Measurements from ENCODE around the gene PODXL2.
"Not testable (repeated sequence)": the region's sequence is repeated elsewhere in the genome, so short reads cannot be mapped to it uniquely, and the experiment has no call there.

The PODXL2 gene

DNA sequence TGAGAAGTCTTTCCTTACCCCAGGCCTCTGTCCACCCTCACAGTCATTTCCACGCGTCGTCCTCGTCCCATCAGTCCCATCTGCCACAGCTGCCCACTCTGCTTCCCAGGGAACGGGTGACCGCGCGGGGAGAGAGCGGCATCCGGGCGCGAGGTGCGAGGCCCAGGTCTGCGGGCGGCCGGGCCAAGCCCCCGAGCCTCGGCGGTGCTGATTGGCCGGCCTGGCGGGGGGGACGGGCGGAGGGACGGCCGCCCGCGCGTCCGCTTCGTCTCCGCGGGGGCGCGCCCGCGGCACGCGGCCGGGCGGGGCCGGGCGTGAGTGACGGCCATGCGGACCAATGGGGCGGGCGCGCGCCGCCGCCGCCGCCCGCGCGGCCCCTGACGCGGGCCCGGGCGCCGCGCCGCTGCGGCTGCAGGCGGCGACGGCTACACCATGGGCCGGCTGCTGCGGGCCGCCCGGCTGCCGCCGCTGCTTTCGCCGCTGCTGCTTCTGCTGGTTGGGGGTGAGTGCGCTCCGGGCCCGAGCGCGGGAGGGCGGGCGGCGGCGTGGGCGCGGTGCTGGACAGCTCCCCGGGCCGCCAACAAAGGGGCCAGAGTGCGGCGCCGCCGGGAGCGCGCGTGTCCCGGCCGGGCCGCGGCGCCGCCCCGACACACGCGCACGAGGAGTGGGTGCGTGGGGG lies at the start of gene PODXL2:
TSS of gene PODXL2 (plus strand) at position 398 of the 679 bp plus-strand sequence. CDS start at position 433, 35 bp downstream.
- peak; percentile 61 for DNase-seq

DNA sequence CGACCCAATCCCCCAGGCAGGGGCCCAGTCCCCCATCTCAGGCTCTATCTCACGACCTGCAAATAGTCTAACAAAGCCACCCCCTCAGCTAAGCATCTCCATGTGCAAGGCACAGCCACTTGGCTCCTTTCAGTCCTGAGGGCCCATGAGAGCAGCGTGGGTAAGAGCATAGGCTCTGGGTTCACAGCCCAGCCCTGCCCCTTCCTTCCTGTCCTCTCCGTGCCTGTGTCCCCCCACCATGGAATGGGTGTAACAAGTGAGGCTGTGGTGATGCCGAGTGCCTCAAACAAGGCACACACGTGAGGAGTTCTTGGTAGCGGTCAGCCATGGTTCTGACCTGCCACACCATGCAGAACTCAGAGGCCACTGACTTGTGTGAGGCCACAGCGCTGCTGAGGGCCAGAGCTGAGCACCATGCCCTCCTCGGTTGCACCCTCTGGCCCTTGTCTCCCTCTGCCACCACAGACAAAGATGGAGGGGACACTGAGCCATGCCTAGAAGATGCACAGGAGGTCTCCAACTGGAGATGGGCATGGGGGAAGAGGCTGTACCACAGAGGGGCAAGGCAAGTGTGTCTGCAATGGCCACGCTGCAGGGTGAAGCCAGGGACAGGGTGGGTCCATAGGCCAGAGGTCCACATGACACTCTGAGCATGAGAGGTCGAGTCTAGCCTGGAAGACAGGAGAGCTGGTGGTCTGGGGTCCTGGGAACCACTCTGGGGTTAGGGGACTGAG lies 48.5 kb upstream of the PODXL2 start:
- no peak for DNase-seq

- DNase-seq = no peak
Observed at GRCh38 chr3:127584734-127585133, 44.3 kb upstream of the PODXL2 start.

DNA sequence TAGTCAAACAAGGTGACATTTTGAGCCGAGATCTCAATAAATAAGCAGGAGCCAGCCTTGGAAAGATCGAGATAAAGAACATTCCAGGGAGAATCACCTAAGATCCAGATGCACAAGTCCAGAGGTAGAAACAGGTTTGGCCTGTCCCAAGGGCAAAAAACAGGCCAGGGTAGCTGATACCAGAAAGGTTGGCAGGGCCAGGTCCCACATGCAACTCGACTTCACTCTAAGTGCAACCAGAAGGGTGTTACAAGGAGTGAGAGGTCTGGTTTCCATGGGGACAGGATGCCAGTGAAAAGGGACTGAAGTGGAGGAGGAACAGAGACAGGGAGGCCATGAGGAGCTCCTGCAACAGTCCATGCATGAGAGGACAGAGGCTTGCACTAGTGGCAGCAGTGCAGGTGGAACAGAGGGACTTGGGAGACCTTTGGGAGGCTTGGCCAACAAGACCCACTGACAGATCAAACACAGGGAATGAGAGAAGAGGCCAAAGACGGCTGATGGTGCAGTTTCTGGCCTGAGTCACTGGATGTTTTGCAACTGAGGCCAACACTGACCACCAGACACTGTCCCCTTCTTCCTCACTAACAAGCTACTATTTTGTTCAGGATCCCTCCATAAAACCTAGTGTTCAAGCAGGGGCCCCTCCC lies 43.7 kb upstream of the PODXL2 start:
- DNase-seq = no peak

DNA sequence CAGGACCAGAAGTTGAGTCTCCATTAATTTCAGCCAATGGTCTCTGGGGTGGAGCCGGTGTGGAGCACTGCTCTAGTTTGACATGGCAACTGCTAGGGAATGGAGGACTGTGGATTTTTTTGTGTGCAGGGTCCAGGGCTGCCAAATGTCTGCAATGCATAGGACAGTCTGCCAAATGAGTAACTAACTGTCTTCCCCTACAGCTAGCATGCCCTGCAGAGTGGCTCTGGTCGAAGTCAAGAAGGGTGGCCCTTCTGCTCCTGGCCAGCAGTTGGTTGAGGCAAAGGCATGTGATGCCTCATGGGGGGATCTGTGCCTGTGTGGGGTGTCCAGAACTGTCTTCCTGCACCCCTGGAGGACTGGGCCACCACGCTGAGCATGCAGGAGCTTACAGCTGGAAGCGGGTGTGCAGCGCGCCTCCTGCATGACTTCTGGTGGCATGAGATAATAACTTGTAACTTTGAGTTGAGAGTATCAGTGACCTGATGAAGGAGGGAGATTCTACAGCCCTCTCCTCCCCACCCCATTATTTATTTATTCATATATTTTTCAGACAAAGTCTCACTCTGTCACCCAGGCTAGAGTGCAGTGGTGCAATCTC lies 43.1 kb upstream of the PODXL2 start:
- DNase-seq = no peak

DNA sequence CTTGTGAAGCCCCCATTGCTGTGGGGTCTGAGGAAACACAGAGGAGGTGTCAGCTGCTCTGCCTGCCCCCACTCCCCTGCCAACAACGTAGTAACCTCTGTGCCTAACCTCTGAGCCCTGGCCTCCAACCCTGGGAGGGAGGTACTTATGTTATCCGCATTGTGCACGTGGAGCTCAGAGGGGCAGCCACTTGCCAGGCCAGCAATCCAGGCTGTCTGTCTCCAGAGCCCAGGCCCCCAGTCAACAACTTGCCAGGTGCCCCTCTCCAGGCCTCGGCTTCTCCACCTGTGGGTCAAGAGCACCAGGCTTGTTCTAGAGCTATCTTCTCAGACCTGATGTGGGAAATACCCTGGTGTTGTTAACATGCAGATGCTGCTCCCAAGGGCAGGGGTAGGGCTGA lies 41.1 kb upstream of the PODXL2 start:
- DNase-seq = no peak

DNA sequence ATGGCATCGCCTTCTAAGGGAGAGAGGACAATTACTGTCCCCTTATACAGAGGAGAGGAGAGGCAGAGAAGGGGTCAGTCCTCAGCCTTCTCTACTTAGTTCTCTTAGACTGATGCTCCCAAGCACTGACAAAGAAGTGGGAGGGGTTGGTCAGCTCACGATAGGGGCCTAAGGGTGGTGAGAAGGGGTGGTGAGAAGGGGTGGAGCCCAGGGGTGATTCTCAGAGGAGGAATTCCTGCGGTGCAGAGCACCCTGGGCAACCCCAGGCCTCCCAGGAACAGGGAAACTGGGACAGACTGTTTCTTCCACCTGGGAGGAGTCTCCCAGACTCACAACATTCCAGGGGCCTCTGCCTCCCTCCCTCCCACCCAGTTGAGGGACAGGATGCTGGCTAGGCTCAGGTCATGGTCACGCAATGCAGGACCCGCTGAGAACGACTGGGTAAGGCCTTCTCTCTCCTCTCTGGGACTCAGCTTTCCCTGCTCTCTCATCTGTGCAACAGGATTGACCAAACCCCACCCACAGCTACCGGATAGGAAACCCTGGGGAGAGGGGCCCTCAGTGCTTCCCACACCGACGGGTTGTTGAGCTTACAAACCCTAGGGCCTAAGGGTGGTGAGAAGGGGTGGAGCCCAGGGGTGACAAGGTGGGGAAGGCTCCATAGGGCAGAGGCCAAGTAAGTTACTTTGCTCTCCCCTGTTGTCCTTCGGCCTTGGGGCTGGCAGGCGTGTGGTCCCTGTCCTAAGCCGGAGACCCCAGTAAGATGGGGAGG lies 40.0 kb upstream of the PODXL2 start:
- DNase-seq = peak; percentile 13

- no peak for DNase-seq
Observed at GRCh38 chr3:127589600-127590281, 39.2 kb upstream of the PODXL2 start.

GRCh38 chr3:127590282-127590592 lies 38.7 kb upstream of the PODXL2 start:
- no peak for DNase-seq

DNA sequence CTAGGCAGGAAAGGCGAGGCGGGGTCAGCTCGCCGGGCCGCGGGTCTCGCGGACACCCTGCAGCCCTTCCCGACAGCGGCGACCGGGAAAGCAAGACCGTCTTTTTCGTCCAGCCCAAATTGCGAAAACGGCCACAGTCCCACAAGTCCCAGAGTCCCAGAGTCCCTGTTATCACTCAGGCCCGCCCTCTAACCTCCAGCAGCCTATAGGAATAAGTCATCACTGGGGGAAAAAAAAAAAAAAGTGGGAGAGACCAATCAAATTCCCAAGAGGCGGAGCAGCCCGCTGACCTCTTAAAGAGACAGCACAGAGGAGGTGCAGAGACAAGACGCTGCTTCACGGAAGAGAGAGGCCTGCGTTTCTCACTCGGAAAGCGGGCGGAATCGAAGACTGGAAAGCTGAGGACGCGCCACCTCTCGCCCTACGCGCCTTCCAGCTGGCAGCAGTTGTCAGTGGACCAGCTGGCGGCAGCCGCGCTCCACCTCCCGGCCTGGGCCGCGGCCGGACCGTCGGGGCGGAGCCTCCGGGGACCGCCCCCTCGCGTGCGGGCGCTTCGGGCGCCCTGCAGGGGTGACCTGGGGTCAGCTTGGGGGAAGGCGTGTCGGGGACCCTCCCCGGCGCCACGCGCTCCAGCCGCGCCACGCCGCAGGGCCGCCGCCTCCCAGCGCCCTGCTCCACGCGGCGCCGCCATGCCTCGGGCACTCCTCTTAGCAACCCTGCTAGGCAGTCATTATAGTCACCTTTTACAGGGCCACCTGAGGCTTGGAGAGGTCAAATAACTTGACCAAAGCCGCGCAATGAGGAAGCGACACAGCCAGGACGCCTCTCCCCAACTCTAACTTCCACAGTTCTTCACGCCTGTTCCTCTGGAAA lies 38.2 kb upstream of the PODXL2 start, which contains the start of gene TPRA1:
TSS of gene TPRA1 (minus strand) at position 141 of the 873 bp plus-strand sequence. CDS start 10,587 bp downstream, outside the sequence.
- peak; percentile 100 for DNase-seq

DNA sequence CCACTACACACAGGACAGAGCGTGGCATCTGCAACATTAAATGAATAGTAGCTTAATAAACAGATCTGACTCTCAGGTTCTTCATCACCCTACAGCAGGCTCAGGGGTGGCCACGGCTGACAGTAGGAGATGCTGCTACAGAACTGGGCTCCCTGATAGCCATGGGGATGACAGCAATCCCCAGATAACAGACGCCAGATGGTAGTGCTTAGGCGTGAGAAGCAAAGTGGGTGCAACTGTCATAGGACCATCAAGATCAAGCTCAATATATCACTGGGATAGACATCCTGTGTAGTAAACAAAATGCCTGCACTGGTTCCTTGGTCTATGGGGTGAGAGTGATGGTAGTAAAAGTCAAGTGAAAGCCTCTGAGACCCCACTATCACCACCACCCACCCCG lies 35.8 kb upstream of the PODXL2 start:
- DNase-seq = no peak

- DNase-seq = no peak
Observed at GRCh38 chr3:127595303-127595702, 33.7 kb upstream of the PODXL2 start.

GRCh38 chr3:127597020-127597771 lies 31.8 kb upstream of the PODXL2 start:
- no peak for DNase-seq

DNA sequence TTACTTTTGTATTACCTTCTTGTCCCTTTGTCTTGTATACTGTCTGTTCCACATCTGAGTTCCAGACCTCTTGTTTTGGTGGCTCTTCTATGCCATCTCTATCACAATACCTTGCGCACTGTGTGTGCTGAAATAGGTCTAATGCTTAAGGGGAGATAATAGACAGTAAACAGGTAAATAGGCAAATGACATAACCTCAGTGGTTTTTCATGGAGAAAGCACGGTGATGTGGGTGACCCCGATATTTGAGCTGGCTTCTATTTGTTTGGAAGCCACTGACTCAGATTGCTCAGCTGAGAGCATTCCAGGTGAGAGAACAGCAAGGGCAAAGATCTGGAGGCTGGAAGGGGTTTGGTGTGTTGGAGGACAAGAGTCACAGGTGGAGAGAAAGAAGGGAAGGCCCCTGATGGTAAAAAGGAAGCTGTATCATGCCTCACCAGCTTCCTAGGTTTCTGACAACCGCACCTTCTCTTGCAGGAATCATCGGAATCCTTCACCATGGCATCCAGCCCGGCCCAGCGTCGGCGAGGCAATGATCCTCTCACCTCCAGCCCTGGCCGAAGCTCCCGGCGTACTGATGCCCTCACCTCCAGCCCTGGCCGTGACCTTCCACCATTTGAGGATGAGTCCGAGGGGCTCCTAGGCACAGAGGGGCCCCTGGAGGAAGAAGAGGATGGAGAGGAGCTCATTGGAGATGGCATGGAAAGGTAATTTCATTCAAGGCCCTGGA lies 30.0 kb upstream of the PODXL2 start:
- DNase-seq = no peak

DNA sequence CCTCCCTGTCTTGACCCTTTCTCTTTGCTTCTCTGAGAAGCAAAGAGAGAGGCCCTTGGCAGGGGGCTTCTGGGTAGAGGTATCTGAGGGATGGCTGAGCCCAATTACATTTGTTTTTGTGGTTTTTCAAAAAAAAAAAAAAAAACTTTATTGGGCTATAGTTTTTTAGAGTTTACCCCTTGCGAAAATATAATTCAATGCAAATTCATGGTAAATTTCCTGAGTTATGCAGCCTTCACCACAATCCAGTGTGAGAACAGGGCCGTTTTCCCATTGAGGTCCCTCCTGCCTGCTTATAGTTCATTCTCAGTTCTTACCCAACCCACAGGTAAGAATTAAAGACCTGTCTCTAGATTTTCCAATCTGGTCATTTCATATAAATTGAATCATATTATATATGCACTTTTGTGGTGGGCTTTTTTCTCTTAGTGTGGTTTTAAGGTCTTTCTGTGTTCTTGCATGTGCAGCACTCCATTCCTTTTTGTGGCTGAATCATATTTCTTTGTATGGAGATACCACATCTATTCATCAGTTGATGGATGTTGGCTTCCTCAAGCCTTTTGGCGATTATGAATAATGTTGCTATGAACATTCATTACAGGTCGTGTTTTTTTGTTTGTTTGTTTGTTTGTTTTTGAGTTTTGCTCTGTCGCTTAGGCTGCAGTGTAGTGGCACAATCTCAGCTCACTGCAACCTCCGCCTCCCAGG lies 28.1 kb upstream of the PODXL2 start:
- no peak for DNase-seq

DNA sequence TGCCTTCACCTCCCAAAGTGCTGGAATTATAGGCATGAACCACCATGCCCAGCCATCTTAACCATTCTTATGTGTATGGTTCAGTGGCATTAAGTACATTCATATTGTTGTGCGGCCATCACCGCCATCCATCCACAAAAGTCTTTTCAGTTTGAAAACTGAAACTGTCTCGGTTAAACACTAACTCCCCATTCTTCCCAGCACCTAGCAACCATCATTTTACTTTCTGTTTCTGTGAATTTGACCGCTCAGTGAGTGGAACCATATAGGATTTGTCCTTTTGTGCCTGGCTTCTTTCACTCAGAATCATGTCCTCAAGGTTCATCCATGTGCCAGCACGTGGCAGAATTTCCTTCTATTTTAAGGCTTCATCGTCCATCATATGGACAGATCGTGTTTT lies 24.9 kb upstream of the PODXL2 start:
- no peak for DNase-seq

- no peak for DNase-seq
Observed at GRCh38 chr3:127604546-127605165, 24.3 kb upstream of the PODXL2 start.

DNA sequence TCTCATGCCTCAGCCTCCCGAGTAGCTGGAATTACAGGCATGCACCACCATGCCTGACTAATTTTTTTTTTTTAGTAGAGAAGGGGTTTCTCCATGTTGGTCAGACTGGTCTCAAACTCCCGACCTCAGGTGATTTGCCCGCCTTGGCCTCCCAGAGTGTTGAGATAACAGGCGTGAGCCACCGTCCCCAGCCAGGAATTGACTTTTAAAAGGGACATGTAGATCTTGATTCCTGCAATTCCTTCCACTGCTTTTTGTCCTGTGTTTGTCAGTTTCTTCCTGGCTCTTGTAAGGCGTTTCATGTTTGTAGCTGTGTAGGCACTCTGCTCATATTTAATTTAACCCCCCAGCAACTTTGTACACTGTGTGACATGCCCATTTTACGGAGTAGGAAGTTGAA lies 23.4 kb upstream of the PODXL2 start:
- not testable (repeated sequence) for DNase-seq

Measured in NCI-H526 treated with DMSO at 0.1 percent for 48 hours (cell line).